ENCODE data around the gene RCAN1. TPM values are rescaled to one million over a fixed set of nuclear protein-coding genes. Genes with fewer than 3 reads are reported as not detected.
"Not testable (repeated sequence)": the region's sequence is repeated elsewhere in the genome, so short reads cannot be mapped to it uniquely, and the experiment has no call there.

Gene RCAN1
- total RNA-seq, 1 donor from 2014 or later = 197 TPM

DNA sequence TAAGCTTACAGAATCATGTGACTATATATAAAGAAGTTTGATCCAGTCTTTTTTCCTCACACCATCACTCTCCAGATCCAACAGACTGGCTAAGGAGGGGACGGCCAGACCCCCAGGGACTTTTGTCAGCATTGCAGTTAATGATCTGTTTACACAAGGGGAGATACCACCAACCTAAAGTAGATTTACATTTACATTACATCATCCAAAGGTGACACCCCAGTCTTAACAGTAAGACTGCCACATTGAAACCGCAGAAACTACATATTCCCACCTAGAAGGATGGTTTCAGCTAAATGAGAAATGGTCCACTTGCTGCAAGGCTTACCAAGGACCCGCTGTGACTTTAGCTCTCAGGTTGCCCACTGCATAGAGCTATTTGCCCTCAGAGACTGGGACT is 3.4 kb downstream of the RCAN1 start:
- H2AFZ ChIP-seq (ENCODE audit: low read depth, low read length) = no peak overlapping the region
- Mint-ChIP-seq H3K27ac (ENCODE audit: unreplicated experiment) (no peak overlapping the region), H3K9me3 (ENCODE audit: unreplicated experiment) (no peaks in the 10 kb centered on the region), H3K27me3 (ENCODE audit: low read depth, unreplicated experiment) (no peaks in the 10 kb centered on the region), H3K4me1 (ENCODE audit: low read depth, unreplicated experiment) (no peaks in the 10 kb centered on the region), H3K4me3 (ENCODE audit: unreplicated experiment) (no peak overlapping the region), H3K36me3 (ENCODE audit: low read depth, unreplicated experiment) (no peaks in the 10 kb centered on the region)
- peaks cover 12% of the 10 kb centered on the region for H3K4me1 ChIP-seq (ENCODE audit: insufficient read depth, low read length)
- no peak overlapping the region for H3K9ac ChIP-seq (ENCODE audit: low read length)
- no peaks in the 10 kb centered on the region for H3K36me3 ChIP-seq (ENCODE audit: insufficient read depth, low read length)
- H3K79me2 ChIP-seq (ENCODE audit: insufficient read depth, low read length) = peaks cover 21% of the 10 kb centered on the region
- no peak overlapping the region for H3K4me2 ChIP-seq (ENCODE audit: low read length)
- H4K20me1 ChIP-seq (ENCODE audit: insufficient read depth, low read length) = peaks cover 18% of the 10 kb centered on the region
- no peak overlapping the region for H3K27ac ChIP-seq (ENCODE audit: low read depth, low read length)
- no peaks in the 10 kb centered on the region for H3K27me3 ChIP-seq (ENCODE audit: insufficient read depth, low read length)
- no peak overlapping the region for H3K4me3 ChIP-seq (ENCODE audit: insufficient read depth, low read depth, low read length)
- no peaks in the 10 kb centered on the region for H3K9me3 ChIP-seq (ENCODE audit: insufficient read depth, low read depth, low read length)
- DNase-seq (ENCODE audit: low read depth) (no peak), FAIRE-seq (no peak)
- no peak for TF ChIP-seq EZH2 (IDR thresholded peaks at IDR 0.05; ENCODE audit: insufficient read depth, low read length)
- TF ChIP-seq, protein P1, sequence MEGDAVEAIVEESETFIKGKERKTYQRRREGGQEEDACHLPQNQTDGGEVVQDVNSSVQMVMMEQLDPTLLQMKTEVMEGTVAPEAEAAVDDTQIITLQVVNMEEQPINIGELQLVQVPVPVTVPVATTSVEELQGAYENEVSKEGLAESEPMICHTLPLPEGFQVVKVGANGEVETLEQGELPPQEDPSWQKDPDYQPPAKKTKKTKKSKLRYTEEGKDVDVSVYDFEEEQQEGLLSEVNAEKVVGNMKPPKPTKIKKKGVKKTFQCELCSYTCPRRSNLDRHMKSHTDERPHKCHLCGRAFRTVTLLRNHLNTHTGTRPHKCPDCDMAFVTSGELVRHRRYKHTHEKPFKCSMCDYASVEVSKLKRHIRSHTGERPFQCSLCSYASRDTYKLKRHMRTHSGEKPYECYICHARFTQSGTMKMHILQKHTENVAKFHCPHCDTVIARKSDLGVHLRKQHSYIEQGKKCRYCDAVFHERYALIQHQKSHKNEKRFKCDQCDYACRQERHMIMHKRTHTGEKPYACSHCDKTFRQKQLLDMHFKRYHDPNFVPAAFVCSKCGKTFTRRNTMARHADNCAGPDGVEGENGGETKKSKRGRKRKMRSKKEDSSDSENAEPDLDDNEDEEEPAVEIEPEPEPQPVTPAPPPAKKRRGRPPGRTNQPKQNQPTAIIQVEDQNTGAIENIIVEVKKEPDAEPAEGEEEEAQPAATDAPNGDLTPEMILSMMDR (IDR thresholded peaks at IDR 0.05; ENCODE audit: insufficient read depth, low read depth, low read length) = no peak

DNA sequence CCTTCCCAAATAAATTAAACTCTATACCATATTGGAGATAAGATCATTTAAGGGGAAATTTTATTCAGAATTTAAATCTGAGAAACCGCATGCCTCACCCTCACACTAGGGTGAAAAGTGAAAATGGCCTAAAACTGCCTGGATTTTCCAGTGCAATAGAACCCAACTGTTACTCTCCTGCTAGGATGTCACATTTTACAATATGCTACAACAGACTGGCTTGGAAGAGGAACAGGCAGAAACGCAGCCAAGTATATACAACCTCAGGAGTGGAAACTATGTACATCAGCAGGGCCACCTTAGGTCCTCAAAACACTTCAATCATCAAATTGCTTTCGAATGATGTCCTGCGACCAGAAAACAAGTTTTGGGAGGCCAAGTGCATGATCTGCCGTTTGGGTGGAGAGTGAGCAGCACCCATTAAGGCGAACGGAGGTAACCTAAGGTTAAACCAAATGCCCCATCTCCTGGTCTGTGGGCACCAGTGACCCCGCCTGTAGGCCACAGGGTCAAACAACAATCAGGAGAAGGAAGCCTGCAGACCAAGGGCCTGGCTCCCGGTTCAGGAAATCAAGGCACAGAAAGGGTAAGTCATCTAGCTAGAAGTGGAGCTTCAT is 4.9 kb downstream of the RCAN1 start:
- Mint-ChIP-seq H3K9me3 (ENCODE audit: unreplicated experiment) (no peaks in the 10 kb centered on the region), H3K27ac (ENCODE audit: unreplicated experiment) (no peak overlapping the region), H3K4me3 (ENCODE audit: unreplicated experiment) (no peak overlapping the region), H3K36me3 (ENCODE audit: low read depth, unreplicated experiment) (no peaks in the 10 kb centered on the region), H3K27me3 (ENCODE audit: low read depth, unreplicated experiment) (no peaks in the 10 kb centered on the region), H3K4me1 (ENCODE audit: low read depth, unreplicated experiment) (no peaks in the 10 kb centered on the region)
- Histone ChIP-seq H4K20me1 (ENCODE audit: insufficient read depth, low read length) (peaks cover 18% of the 10 kb centered on the region), H3K4me1 (ENCODE audit: insufficient read depth, low read length) (peaks cover 8% of the 10 kb centered on the region), H3K27me3 (ENCODE audit: insufficient read depth, low read length) (no peaks in the 10 kb centered on the region), H3K27ac (ENCODE audit: low read depth, low read length) (no peak overlapping the region), H3K9me3 (ENCODE audit: insufficient read depth, low read depth, low read length) (no peaks in the 10 kb centered on the region), H2AFZ (ENCODE audit: low read depth, low read length) (no peak overlapping the region), H3K36me3 (ENCODE audit: insufficient read depth, low read length) (no peaks in the 10 kb centered on the region), H3K4me3 (ENCODE audit: insufficient read depth, low read depth, low read length) (no peak overlapping the region), H3K79me2 (ENCODE audit: insufficient read depth, low read length) (peaks cover 21% of the 10 kb centered on the region), H3K9ac (ENCODE audit: low read length) (no peak overlapping the region), H3K4me2 (ENCODE audit: low read length) (no peak overlapping the region)
- no peak for TF ChIP-seq EZH2 (IDR thresholded peaks at IDR 0.05; ENCODE audit: insufficient read depth, low read length)
- TF ChIP-seq, protein P1 (IDR thresholded peaks at IDR 0.05; ENCODE audit: insufficient read depth, low read depth, low read length) = no peak
- FAIRE-seq (no peak), DNase-seq (ENCODE audit: low read depth) (no peak)

DNA sequence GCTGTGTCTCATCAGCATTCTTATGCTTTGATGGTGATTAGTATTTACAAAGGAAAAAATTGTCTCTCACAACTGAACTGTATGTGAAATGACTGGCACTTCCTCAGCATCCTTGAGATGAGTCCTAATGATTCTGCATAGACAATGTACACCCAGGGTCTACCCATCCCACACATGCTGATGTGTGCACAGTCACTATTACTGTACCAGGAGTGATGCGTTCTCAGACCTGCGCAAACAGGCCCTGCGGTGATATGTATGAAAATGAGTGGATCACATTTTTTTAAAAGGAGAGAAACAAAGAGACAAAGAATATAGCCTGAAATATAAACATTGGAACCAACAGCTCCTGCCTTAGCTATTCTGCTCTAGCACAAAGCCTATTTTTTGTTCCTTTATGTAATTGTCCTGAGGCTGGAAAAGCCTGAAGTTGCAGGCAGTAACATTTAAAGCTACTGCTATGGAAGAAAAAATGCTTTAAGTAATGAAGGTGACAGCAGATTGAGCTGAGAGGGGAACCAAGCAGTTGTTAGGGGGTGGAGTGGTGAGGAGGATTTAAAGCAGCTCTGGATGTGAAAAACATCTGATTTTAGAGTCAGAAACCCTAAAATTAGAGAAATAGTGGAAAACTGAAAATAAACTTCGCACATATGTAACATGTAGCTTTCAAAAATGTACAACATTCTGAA is 5.5 kb downstream of the RCAN1 start:
- Histone ChIP-seq H3K27me3 (ENCODE audit: insufficient read depth, low read length) (no peaks in the 10 kb centered on the region), H3K9me3 (ENCODE audit: insufficient read depth, low read depth, low read length) (no peaks in the 10 kb centered on the region), H3K36me3 (ENCODE audit: insufficient read depth, low read length) (no peaks in the 10 kb centered on the region), H4K20me1 (ENCODE audit: insufficient read depth, low read length) (peaks cover 18% of the 10 kb centered on the region), H3K4me3 (ENCODE audit: insufficient read depth, low read depth, low read length) (no peak overlapping the region), H3K27ac (ENCODE audit: low read depth, low read length) (no peak overlapping the region), H3K4me2 (ENCODE audit: low read length) (no peak overlapping the region), H3K79me2 (ENCODE audit: insufficient read depth, low read length) (peaks cover 21% of the 10 kb centered on the region), H2AFZ (ENCODE audit: low read depth, low read length) (no peak overlapping the region), H3K4me1 (ENCODE audit: insufficient read depth, low read length) (peaks cover 8% of the 10 kb centered on the region), H3K9ac (ENCODE audit: low read length) (no peak overlapping the region)
- Mint-ChIP-seq H3K36me3 (ENCODE audit: low read depth, unreplicated experiment) (no peaks in the 10 kb centered on the region), H3K27ac (ENCODE audit: unreplicated experiment) (no peak overlapping the region), H3K9me3 (ENCODE audit: unreplicated experiment) (no peaks in the 10 kb centered on the region), H3K27me3 (ENCODE audit: low read depth, unreplicated experiment) (no peaks in the 10 kb centered on the region), H3K4me3 (ENCODE audit: unreplicated experiment) (no peak overlapping the region), H3K4me1 (ENCODE audit: low read depth, unreplicated experiment) (no peaks in the 10 kb centered on the region)
- no peak for TF ChIP-seq EZH2 (IDR thresholded peaks at IDR 0.05; ENCODE audit: insufficient read depth, low read length)
- TF ChIP-seq, protein P1 (IDR thresholded peaks at IDR 0.05; ENCODE audit: insufficient read depth, low read depth, low read length) = no peak
- no peak for DNase-seq (ENCODE audit: low read depth)
- FAIRE-seq = no peak

DNA sequence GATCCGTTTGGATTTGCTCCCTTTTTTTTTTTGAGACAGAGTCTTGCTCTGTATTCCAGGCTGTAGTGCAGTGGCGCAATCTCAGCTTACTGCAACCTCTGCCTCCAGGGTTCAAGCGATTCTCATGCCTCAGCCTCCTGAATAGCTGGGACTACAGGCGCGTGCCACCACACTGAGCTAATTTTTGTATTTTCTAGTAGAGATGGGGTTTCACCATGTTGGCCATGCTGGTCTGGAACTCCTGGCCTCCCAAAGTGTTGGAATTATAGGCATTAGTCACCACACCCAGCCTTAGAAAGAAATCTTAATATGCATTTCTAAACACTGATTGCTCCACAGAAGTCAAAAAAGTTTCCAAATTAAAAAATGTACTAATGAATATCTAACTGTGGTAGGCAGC is 7.5 kb downstream of the RCAN1 start:
- H3K27me3 Mint-ChIP-seq (ENCODE audit: low read depth, unreplicated experiment); H3K9ac ChIP-seq (ENCODE audit: low read length); H3K27ac Mint-ChIP-seq (ENCODE audit: unreplicated experiment); H4K20me1 ChIP-seq (ENCODE audit: insufficient read depth, low read length); H3K4me3 Mint-ChIP-seq (ENCODE audit: unreplicated experiment); H3K36me3 ChIP-seq (ENCODE audit: insufficient read depth, low read length); H3K4me3 ChIP-seq (ENCODE audit: insufficient read depth, low read depth, low read length); H3K9me3 ChIP-seq (ENCODE audit: insufficient read depth, low read depth, low read length); H3K4me1 Mint-ChIP-seq (ENCODE audit: low read depth, unreplicated experiment); H3K27me3 ChIP-seq (ENCODE audit: insufficient read depth, low read length); H3K4me2 ChIP-seq (ENCODE audit: low read length); H3K4me1 ChIP-seq (ENCODE audit: insufficient read depth, low read length); H3K9me3 Mint-ChIP-seq (ENCODE audit: unreplicated experiment); DNase-seq (ENCODE audit: low read depth); FAIRE-seq; H3K36me3 Mint-ChIP-seq (ENCODE audit: low read depth, unreplicated experiment); H2AFZ ChIP-seq (ENCODE audit: low read depth, low read length); H3K27ac ChIP-seq (ENCODE audit: low read depth, low read length): not testable (repeated sequence)
- peaks cover 14% of the 10 kb centered on the region for H3K79me2 ChIP-seq (ENCODE audit: insufficient read depth, low read length)
